Left cardiac atrium (tissue), 4 donors: ENCODE results near the gene PPAT. TPM values are rescaled to one million over a fixed set of nuclear protein-coding genes. Genes with fewer than 3 reads are reported as not detected.

Source experiments
- ATAC-seq, 2 donors: fragments of 200-7000 bp; cut with Tn5 transposase; one replicate each; pipeline ENCODE4 v1.9.1; 2020; ENCODE audit warnings: mild to moderate bottlenecking in 2 of 2, moderate library complexity in 2 of 2
- DNase-seq: peaks from one replicate; pipeline ENCODE4 v3.0.0-alpha.2; 2020
- intact Hi-C, 2 donors: fragments of 100-400 bp; cut with DNase I; formaldehyde crosslinking; loops; one replicate each; pipeline versions ENCODE4 v1.14.1 to v1.15.1; 2022 to 2023
- total RNA-seq, 2 donors: library from RNA; stranded (reverse); fragmentation: NEBNext Ultra II Directional; extraction: Animal tissue kit (Norgen Biotek cat#: 25700); gene quantifications; one replicate each; pipeline ENCODE4 v1.2.1, GENCODE V29; 2021
- donor health status: DM: no; HTN: yes; CAD: no.
- donor health status: DM: no; HTN: yes; CAD: no; lungs with severe emphysema.
- donor health status: DM: yes; HTN: yes; CAD: no.
- donor health status: Dilated cardiomyopathy.

The PPAT gene
- total RNA-seq, 2 donors from 2014 or later, result 3.9 to 5.5 TPM

DNA sequence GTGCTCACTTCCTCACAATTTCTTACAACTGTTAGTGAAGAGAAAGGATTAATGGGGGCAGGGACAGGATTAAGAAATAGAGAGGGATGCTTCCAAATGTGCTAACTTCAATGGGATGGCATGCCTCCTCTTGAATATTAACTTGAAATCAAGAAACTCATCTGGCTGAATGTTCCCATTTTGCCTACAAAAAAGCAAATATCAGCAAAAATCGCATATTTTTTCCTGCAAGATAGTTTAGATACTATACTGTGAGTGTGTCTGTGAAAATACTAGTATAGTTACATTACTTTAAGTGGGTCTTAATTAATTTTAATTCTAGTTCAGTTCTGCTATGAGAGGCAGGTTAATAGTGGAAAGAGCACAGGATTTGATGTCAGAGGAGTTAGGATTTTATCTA lies 5.6 kb upstream of the PPAT start:
- DNase-seq (no peak), ATAC-seq (no peak)
- intact Hi-C loops, result no loop called here

DNA sequence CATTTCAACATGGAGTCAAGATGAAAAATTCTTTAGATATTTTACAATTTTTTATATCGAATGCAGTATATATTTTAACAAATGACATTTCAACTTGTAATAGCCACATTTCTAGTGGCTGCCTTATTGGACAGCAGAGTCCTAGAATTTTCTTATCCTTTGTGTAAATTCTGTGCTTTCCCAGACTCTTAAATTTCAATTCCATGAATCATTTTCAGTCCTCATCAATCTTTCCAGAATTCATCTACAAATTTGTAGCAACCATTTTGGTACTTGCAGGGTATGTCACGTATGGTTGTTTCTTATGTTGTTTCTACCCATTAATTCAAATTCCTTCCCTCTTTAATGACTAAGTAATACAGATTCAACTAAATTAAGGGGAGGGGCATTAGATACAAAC lies 3.4 kb upstream of the PPAT start:
- no peak for ATAC-seq
- intact Hi-C loops, result no loop called here
- no peak for DNase-seq

DNA sequence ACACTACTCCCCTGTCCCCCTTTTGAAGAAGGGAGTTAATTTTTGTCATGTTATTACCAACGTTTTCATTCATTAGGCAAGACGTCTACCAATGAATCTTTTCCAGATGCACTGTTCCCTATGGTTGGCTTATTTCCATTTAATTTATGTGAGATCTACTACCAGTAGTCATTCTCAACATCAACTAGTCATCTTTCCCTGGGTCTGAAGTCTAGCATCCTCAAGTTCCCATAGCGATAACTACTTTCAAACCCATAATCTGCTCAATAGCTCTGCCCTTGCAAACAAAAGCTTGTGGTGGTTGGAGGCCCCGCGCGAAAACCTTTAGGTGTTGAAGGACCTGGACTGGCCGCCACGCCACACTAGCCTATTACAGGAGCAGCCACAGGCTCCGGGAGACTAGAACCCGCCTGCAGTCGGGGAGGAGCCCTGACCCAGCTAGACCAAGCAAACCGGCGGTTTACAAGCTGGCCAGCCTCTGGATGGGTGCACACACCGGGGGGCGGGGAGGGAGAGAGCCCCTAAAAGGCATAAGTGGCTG lies 746 bp downstream of the PPAT start:
- intact Hi-C loops, result no loop called here
- ATAC-seq, result peak; percentile 7 to 46
- peak; percentile 60 for DNase-seq

- no peak for DNase-seq
- intact Hi-C loops, result no loop called here
- ATAC-seq, result no peak
Measured at GRCh38 chr4:56433280-56433679, 2.1 kb downstream of the PPAT start.

- intact Hi-C loops, result no loop called here
- no peak for DNase-seq
- ATAC-seq, result no peak
Measured at GRCh38 chr4:56430203-56430602, 5.2 kb downstream of the PPAT start.

DNA sequence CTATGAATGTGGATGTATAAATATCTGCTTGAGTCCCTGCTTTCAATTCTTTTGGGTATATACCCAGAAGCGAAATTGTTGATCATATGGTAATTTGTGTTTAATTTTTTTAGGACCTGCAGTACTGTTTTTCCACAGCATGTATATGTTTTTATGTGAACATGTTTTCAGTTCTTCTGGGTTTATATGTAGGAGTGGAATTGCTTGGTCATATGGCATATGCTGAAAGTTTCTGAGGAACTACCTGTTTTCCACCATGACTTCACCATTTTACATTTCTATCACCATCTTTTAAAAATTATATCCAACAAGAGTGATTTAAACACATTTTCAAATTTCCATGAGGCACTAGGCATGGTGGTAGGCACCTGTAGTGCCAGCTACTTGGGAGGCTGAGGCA lies 8.2 kb downstream of the PPAT start:
- ATAC-seq (no peak), DNase-seq (no peak)
- intact Hi-C loops, result loop anchor here in 1 of 2 donors (10.0 kb wide), 1 partner anchor 408 kb away; no protein-coding TSS in a partner anchor

- DNase-seq (no peak), ATAC-seq (no peak)
- intact Hi-C loops, result loop anchor here in 1 of 2 donors (10.0 kb wide), 1 partner anchor 409 kb away; no protein-coding TSS in a partner anchor
Measured at GRCh38 chr4:56426273-56426672, 9.1 kb downstream of the PPAT start.

GRCh38 chr4:56425518-56425917 lies 9.9 kb downstream of the PPAT start:
- ATAC-seq (no peak), DNase-seq (no peak)
- intact Hi-C loops, result loop anchor here in 1 of 2 donors (10.0 kb wide), 1 partner anchor 409 kb away; no protein-coding TSS in a partner anchor

GRCh38 chr4:56424697-56425514 lies 10.5 kb downstream of the PPAT start:
- no peak for DNase-seq
- intact Hi-C loops, result loop anchor here in 1 of 2 donors (10.0 kb wide), 1 partner anchor 410 kb away; no protein-coding TSS in a partner anchor
- peak in 1 of 2 donors; percentile 27 for ATAC-seq

GRCh38 chr4:56424176-56424575 lies 11.2 kb downstream of the PPAT start:
- DNase-seq (no peak), ATAC-seq (no peak)
- intact Hi-C loops, result loop anchor here in 1 of 2 donors (10.0 kb wide), 1 partner anchor 411 kb away; no protein-coding TSS in a partner anchor

- ATAC-seq, result no peak
- intact Hi-C loops, result no loop called here
Measured at GRCh38 chr4:56417396-56417795, 18.0 kb downstream of the PPAT start.

GRCh38 chr4:56416349-56416748 lies 19.1 kb downstream of the PPAT start:
- no peak for ATAC-seq
- intact Hi-C loops, result no loop called here
- no peak for DNase-seq

More at GRCh38 chr4:56417396-56417795, 18.0 kb downstream of the PPAT start:
- no peak for DNase-seq

GRCh38 chr4:56414135-56414670 lies 21.2 kb downstream of the PPAT start:
- DNase-seq (no peak), ATAC-seq (no peak)
- intact Hi-C loops, result no loop called here

DNA sequence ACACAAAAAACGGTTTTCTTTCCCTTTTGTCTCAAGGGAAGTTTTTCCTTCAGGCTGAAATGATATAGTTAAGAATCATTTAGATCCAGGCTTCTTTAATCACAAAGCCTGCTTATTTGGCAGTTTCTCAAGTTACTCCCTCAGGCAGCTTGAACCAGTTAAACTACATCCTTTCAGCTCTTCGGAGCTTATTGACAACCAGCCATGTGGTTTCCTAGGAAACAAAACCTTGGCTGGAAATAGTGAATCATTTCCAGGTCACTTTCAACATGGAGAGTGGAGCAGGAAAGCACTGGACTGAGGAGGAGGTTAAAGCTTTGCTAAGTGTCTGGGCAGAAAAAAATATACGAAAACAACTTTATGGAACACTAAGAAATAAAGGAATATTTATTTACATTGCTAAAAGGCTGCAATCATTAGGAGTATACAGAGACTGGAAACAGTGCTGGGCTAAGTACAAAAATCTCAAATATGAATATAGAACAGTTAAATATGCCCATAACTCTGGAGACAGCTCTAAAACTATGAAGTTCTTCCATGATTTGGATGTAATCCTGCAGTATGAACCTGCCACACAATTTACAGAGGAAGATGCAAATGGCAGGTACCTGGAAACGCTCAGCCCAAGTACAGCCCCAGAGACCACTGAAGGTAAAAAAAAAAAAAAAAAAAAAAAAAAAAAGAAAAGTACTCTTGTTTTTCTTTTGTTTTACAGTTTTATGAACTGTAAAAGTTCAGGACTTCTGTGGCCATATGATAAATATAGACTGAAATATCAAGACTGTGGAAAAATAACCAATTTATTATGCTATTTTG lies 25.0 kb downstream of the PPAT start:
- DNase-seq (no peak), ATAC-seq (peak; percentile 95 to 98)
- intact Hi-C loops, result no loop called here

DNA sequence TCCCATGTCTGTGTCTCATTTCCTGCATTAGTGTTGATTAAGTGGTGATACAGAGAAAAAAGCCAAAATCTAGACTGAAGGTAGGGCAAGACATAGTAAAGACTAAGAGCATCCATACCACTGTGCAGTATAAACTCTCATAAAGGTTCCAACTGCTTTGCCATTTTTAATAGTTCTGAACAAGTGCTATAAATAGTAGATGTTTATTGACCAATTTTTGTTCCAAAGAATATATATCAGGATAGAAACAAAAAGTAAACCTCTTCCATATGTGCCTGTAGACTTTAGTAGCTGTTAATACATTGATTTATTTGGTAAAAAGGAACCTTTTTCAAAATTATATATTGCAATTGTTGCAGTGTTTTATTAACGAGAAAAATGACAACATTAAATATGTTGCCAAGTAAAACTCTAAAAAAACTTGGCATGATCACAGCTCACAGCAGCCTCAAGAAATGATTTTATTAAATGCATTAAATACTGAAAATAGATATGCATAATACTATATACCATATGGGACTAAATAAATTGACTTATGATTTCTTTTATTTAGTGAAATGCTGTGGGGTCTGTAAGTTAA lies 25.8 kb downstream of the PPAT start:
- ATAC-seq, result no peak
- no peak for DNase-seq
- intact Hi-C loops, result no loop called here

DNA sequence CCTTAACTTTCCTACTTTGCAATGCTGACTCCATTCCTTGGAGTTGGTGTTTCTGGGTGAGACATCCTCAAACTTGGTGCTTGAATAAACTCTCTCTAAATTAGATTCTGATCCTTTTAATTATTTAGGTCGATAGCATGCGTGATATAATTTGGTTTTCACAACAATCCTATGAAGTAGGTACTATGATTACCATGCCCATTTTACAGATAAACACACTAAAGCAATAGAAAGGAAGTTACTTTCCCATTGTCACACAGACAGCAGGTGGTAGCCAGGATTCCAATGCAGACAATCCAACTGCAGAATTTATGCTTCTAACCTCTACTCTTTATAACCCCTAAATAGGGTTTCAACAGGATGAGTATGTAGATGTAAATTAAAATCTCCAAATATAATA lies 26.4 kb downstream of the PPAT start:
- ATAC-seq (no peak), DNase-seq (no peak)
- intact Hi-C loops, result no loop called here

DNA sequence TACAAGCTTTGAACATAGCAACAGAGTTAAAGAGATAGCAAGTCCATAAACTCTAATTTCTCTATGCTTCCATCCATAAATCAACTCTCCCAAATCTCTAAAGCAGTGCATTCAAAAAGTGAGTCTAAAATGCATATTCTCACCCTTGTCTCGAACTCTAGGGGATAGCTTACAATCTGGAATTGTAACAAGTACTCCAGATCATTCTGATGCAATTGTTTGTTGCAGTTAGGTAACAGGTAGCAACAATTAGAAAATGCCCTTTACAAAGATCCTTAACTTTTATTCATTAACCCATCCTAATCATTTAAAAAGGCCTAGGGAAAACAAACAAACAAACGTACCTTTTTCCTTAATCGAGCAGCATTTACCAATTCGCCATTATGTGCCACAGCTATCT lies 29.3 kb downstream of the PPAT start:
- ATAC-seq (no peak), DNase-seq (no peak)
- intact Hi-C loops, result no loop called here

DNA sequence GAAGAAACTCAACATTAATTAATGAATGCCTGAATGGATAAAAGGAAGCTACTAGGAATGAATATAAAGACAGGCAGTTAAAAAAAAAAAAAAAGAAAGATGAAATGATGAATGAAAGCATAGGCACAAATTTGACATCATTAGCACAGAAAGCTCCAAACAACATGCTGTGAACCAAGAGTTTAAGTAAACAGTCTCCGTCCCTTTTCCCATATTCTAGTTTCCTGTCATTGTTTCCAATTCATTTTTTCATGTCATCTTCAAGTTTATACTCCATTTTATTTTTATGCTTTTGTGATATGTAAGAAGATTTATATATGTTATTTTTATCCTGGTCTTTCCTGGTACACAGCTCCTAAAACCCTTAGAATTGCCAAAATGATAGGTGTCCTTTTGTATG lies 30.4 kb downstream of the PPAT start:
- DNase-seq (no peak), ATAC-seq (no peak)
- intact Hi-C loops, result no loop called here

GRCh38 chr4:56400560-56400959 lies 34.9 kb downstream of the PPAT start:
- no peak for DNase-seq
- ATAC-seq, result no peak
- intact Hi-C loops, result no loop called here
